ENCODE results near the gene MMP10.
"Not testable (repeated sequence)": the region's sequence is repeated elsewhere in the genome, so short reads cannot be mapped to it uniquely, and the experiment has no call there.

DNA sequence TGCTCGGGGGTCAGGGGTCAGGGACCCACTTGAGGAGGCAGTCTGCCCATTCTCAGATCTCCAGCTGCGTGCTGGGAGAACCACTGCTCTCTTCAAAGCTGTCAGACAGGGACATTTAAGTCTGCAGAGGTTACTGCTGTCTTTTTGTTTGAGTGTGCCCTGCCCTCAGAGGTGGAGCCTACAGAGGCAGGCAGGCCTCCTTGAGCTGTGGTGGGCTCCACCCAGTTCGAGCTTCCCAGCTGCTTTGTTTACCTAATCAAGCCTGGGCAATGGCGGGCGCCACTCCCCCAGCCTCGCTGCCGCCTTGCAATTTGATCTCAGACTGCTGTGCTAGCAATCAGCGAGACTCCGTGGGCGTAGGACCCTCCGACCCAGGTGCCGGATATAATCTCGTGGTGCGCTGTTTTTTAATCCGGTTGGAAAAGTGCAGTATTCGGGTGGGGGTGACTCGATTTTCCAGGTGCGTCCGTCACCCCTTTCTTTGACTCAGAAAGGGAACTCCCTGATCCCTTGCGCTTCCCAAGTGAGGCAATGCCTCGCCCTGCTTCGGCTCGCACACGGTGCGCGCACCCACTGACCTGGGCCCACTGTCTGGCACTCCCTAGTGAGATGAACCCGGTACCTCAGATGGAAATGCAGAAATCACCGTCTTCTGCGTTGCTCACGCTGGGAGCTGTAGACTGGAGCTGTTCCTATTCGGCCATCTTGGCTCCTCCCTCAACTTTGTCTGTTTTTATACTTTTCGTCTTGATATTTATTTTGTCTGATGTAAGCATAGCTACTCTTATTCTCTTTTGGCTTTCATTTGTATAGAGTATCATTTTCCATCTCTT is 33.5 kb downstream of the MMP10 start:
- TF ChIP-seq, protein P1, sequence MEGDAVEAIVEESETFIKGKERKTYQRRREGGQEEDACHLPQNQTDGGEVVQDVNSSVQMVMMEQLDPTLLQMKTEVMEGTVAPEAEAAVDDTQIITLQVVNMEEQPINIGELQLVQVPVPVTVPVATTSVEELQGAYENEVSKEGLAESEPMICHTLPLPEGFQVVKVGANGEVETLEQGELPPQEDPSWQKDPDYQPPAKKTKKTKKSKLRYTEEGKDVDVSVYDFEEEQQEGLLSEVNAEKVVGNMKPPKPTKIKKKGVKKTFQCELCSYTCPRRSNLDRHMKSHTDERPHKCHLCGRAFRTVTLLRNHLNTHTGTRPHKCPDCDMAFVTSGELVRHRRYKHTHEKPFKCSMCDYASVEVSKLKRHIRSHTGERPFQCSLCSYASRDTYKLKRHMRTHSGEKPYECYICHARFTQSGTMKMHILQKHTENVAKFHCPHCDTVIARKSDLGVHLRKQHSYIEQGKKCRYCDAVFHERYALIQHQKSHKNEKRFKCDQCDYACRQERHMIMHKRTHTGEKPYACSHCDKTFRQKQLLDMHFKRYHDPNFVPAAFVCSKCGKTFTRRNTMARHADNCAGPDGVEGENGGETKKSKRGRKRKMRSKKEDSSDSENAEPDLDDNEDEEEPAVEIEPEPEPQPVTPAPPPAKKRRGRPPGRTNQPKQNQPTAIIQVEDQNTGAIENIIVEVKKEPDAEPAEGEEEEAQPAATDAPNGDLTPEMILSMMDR (IDR thresholded peaks at IDR 0.05; ENCODE audit: low read depth, low read length, poor library complexity, severe bottlenecking) = not testable (repeated sequence)
- not testable (repeated sequence) for TF ChIP-seq EZH2phosphoT487 (IDR thresholded peaks at IDR 0.05; ENCODE audit: borderline replicate concordance, low read length)

Data from DOHH2 (cell line).